ENCODE results near the gene PANK2. TPM values are rescaled to one million over a fixed set of nuclear protein-coding genes. Genes with fewer than 3 reads are reported as not detected.

Gene PANK2
- total RNA-seq, 1 experiment from 2014 or later: 62.7 TPM

DNA sequence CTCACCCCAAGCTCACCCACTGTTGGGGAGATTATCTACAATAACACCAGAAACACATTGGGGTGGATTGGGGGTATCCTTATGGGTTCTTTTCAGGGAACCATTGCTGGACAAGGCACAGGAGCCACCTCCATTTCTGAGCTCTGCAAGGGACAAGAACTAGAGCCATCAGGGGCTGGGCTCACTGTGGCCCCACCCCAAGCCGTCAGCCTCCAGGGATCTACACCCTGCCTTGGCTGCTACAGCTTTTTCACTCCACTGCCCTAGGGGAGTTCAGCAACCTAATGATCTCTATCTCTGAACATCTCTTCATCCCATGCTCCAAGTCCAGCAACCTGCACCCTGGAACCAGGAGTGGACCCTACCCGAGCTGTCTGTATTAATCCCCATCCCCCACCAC, 21.4 kb upstream of the PANK2 start (continued):
- TF ChIP-seq JUN (CRISPR knock-in tag; IDR thresholded peaks at IDR 0.05): no peak
- TF ChIP-seq, protein P1, sequence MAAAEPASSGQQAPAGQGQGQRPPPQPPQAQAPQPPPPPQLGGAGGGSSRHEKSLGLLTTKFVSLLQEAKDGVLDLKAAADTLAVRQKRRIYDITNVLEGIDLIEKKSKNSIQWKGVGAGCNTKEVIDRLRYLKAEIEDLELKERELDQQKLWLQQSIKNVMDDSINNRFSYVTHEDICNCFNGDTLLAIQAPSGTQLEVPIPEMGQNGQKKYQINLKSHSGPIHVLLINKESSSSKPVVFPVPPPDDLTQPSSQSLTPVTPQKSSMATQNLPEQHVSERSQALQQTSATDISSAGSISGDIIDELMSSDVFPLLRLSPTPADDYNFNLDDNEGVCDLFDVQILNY (CRISPR knock-in tag; IDR thresholded peaks at IDR 0.05): no peak
- TF ChIP-seq ZMAT4 (CRISPR knock-in tag; IDR thresholded peaks at IDR 0.05): no peak

DNA sequence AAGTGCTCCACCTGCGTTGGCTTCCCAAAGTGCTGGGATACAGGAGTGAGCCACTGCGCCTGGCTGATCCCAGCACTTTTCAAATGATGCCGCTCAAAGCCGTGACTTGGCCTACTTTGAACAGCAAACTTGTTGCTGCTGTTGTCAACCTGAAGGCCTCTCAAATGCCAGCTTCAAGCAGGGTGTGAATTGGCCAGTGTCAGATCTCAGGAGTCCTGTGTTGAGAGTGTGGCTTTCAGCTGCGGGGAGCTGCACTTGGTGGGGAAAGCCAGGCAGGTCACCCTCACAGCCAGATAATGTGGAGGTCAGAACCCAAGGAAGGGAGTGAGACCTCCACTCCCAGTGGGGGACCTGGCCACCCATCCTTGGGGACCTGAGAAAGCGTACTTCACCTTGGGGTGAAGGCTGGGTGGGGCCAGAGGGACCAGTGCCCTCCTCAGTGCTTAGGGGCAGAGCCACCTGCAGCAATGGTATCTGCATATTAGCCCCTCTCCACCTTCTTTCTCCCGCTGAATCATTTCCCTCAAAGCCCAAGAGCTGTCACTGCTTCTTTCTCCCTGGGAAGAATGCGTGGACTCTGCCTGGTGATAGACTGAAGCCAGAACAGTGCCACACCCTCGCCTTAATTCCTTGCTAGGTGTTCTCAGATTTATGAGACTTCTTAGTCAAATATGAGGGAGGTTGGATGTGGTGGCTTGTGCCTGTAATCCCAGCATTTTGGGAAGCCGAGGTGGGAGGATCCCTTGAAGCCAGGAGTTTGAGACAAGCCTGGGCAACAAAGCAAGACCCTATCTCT, 19.1 kb upstream of the PANK2 start:
- Mint-ChIP-seq H3K4me3 (no peak overlapping the region), H3K27ac (0 out of 2 replicates have a peak overlapping the region, but pooled peaks have one; percentile 12), H3K27me3 (ENCODE audit: low read depth) (no peaks in the 10 kb centered on the region), H3K36me3 (peaks cover 12% of the 10 kb centered on the region), H3K9me3 (no peaks in the 10 kb centered on the region), H3K4me1 (no peaks in the 10 kb centered on the region)
- ATAC-seq (no peak), DNase-seq (ENCODE audit: low spot score) (no peak)
- POLR2A ChIA-PET: no interaction called here
- CTCF ChIA-PET: interaction anchor here (3.8 kb wide), 1 partner anchor 15 kb away, joined by 26 read pairs; no protein-coding TSS in a partner anchor
- no peak for TF ChIP-seq ARID4B (CRISPR knock-in tag; IDR thresholded peaks at IDR 0.05; ENCODE audit: borderline replicate concordance)
- TF ChIP-seq SMAD4 (CRISPR knock-in tag; IDR thresholded peaks at IDR 0.05): no peak
- TF ChIP-seq MXD4 (CRISPR knock-in tag; IDR thresholded peaks at IDR 0.05; ENCODE audit: borderline replicate concordance): no peak
- TF ChIP-seq, protein P2, sequence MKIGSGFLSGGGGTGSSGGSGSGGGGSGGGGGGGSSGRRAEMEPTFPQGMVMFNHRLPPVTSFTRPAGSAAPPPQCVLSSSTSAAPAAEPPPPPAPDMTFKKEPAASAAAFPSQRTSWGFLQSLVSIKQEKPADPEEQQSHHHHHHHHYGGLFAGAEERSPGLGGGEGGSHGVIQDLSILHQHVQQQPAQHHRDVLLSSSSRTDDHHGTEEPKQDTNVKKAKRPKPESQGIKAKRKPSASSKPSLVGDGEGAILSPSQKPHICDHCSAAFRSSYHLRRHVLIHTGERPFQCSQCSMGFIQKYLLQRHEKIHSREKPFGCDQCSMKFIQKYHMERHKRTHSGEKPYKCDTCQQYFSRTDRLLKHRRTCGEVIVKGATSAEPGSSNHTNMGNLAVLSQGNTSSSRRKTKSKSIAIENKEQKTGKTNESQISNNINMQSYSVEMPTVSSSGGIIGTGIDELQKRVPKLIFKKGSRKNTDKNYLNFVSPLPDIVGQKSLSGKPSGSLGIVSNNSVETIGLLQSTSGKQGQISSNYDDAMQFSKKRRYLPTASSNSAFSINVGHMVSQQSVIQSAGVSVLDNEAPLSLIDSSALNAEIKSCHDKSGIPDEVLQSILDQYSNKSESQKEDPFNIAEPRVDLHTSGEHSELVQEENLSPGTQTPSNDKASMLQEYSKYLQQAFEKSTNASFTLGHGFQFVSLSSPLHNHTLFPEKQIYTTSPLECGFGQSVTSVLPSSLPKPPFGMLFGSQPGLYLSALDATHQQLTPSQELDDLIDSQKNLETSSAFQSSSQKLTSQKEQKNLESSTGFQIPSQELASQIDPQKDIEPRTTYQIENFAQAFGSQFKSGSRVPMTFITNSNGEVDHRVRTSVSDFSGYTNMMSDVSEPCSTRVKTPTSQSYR (CRISPR knock-in tag; IDR thresholded peaks at IDR 0.05): no peak
- TF ChIP-seq ZNF671 (CRISPR knock-in tag; IDR thresholded peaks at IDR 0.05): no peak
- no peak for TF ChIP-seq PREB (CRISPR knock-in tag; IDR thresholded peaks at IDR 0.05; ENCODE audit: borderline replicate concordance)
- no peak for TF ChIP-seq ZNF121 (CRISPR knock-in tag; IDR thresholded peaks at IDR 0.05)
- no peak for TF ChIP-seq NR3C1 (CRISPR knock-in tag; conservative IDR thresholded peaks at IDR 0.05; ENCODE audit: low read depth)
- TF ChIP-seq ZSCAN18 (CRISPR knock-in tag; IDR thresholded peaks at IDR 0.05): no peak
- no peak for TF ChIP-seq NR1H2 (CRISPR knock-in tag; IDR thresholded peaks at IDR 0.05)
- no peak for TF ChIP-seq STAT6 (CRISPR knock-in tag; conservative IDR thresholded peaks at IDR 0.05; ENCODE audit: low read depth)
- TF ChIP-seq EMX1 (CRISPR knock-in tag; IDR thresholded peaks at IDR 0.05): no peak
- TF ChIP-seq, protein P3, sequence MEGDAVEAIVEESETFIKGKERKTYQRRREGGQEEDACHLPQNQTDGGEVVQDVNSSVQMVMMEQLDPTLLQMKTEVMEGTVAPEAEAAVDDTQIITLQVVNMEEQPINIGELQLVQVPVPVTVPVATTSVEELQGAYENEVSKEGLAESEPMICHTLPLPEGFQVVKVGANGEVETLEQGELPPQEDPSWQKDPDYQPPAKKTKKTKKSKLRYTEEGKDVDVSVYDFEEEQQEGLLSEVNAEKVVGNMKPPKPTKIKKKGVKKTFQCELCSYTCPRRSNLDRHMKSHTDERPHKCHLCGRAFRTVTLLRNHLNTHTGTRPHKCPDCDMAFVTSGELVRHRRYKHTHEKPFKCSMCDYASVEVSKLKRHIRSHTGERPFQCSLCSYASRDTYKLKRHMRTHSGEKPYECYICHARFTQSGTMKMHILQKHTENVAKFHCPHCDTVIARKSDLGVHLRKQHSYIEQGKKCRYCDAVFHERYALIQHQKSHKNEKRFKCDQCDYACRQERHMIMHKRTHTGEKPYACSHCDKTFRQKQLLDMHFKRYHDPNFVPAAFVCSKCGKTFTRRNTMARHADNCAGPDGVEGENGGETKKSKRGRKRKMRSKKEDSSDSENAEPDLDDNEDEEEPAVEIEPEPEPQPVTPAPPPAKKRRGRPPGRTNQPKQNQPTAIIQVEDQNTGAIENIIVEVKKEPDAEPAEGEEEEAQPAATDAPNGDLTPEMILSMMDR (IDR thresholded peaks at IDR 0.05): no peak
- TF ChIP-seq HMGA2 (CRISPR knock-in tag; IDR thresholded peaks at IDR 0.05): no peak
- TF ChIP-seq CBFB (CRISPR knock-in tag; IDR thresholded peaks at IDR 0.05; ENCODE audit: low read depth): no peak
